BE2C (cell line): ENCODE data around the gene GTF2H4.

Source experiments
- DNase-seq: peaks from one replicate; pipeline ENCODE4 v3.0.0-alpha.2; 2020
- H3K27me3 ChIP-seq: fragments of 250-450 bp; sonication (Bioruptor Pico); 2 replicates; pipeline ENCODE4 v1.5.1; 2020; ENCODE audit warnings: mild to moderate bottlenecking
- H3K36me3 ChIP-seq: fragments of 250-450 bp; sonication (Bioruptor Pico); 2 replicates; pipeline ENCODE4 v1.5.1; 2020; ENCODE audit warnings: mild to moderate bottlenecking
- H3K4me1 ChIP-seq: fragments of 250-450 bp; sonication (Bioruptor Pico); 2 replicates; pipeline ENCODE4 v1.5.1; 2020
- H3K4me3 ChIP-seq: 2 replicates; pipeline ENCODE4 v1.5.1; 2011; ENCODE audit warnings: low read depth, low read length
- H3K9me3 ChIP-seq: fragments of 250-450 bp; sonication (Bioruptor Pico); 2 replicates; pipeline ENCODE4 v1.5.1; 2020
- TF ChIP-seq, protein P1 (sequence below): IDR thresholded peaks from 2 replicates; pipeline ENCODE4 v1.5.1; 2012; ENCODE audit warnings: mild to moderate bottlenecking, low read depth, low read length

GTF2H4 gene

DNA sequence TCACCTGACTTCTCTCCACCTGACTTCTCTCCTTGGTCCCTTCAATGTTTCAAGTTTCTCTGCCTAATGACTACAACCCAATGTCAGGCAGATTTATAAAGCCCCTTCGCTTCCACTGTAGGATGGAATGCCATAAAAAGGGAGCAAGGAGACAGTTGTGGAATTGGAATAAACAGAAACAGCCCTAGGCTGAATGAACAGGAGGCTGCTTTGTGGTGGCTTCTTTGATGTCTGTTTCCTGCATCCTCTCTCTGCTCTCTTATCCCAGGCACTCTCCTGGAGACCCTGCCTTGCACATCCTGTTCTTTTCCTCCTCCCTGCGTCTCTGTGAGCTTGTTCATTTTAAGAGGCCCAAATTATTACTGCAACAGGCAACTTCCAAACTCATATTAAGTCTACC is 49.7 kb downstream of the GTF2H4 start:
- TF ChIP-seq, protein P1, sequence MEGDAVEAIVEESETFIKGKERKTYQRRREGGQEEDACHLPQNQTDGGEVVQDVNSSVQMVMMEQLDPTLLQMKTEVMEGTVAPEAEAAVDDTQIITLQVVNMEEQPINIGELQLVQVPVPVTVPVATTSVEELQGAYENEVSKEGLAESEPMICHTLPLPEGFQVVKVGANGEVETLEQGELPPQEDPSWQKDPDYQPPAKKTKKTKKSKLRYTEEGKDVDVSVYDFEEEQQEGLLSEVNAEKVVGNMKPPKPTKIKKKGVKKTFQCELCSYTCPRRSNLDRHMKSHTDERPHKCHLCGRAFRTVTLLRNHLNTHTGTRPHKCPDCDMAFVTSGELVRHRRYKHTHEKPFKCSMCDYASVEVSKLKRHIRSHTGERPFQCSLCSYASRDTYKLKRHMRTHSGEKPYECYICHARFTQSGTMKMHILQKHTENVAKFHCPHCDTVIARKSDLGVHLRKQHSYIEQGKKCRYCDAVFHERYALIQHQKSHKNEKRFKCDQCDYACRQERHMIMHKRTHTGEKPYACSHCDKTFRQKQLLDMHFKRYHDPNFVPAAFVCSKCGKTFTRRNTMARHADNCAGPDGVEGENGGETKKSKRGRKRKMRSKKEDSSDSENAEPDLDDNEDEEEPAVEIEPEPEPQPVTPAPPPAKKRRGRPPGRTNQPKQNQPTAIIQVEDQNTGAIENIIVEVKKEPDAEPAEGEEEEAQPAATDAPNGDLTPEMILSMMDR, result no peak
- H3K4me1 ChIP-seq, result no peaks in the 10 kb centered on the region
- no peaks in the 10 kb centered on the region for H3K36me3 ChIP-seq
- no peaks in the 10 kb centered on the region for H3K9me3 ChIP-seq
- H3K27me3 ChIP-seq, result peaks cover 78% of the 10 kb centered on the region
- DNase-seq, result no peak
- H3K4me3 ChIP-seq, result no peak overlapping the region

DNA sequence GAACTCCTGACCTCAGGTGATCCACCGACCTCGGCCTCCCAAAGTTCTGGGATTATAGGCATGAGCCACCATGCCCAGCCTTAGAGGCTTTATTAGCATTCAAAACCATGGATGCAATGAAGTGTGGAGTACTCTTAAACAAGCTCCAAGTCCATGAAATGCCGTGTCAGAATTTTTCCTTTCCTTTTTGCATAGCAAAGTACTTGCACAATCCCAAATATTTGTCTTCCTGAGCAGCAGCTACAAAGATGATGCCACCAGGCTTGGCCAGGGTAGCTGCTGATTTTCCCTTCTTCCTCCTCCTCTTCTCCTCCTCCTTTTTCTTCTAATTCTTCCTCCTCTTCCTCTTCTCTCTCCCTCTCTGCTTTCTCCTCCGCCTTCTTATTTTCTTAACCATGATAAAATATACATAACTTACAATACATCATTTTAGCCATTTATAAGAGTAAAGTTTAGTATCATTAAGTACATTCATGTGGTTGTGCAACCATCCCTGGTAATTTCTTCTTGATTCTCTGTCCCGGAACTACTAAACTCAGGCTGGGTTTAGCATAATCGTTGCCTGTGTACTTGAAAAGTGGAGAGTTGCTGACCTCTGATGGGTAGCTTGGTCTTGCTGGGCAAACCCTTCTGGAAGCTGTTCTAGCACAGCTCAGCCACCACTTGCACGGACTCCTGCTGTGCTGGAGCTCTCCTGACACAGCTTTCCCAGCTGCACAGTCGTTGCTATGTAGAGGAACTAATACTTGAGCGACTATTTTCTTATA is 53.1 kb downstream of the GTF2H4 start:
- H3K4me1 ChIP-seq, result no peaks in the 10 kb centered on the region
- H3K36me3 ChIP-seq, result no peaks in the 10 kb centered on the region
- H3K27me3 ChIP-seq, result peaks cover 49% of the 10 kb centered on the region
- no peak for DNase-seq
- H3K4me3 ChIP-seq, result no peak overlapping the region
- no peaks in the 10 kb centered on the region for H3K9me3 ChIP-seq
- TF ChIP-seq, protein P1, result no peak

DNA sequence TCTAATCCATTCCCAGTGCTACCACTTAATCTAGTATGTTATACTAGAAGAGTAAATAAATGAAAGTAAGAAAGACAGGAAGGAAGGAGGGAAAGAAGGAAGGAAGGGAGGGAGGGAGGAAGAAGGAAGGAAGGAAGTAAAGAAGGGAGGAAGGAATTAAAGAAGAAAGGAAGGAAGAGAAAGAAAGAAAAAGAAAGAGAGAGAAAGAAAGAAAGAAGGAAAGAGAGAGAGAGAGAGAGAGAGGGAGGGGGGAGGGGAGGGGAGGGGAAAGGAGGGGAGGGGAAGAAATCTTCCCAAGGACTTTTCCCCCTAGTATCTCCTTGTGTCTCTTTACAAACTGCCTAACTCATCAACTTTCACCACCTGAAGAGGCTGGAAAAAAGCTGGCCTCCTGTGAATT is 54.7 kb downstream of the GTF2H4 start:
- H3K4me3 ChIP-seq, result no peak overlapping the region
- no peaks in the 10 kb centered on the region for H3K9me3 ChIP-seq
- H3K4me1 ChIP-seq, result no peaks in the 10 kb centered on the region
- DNase-seq, result no peak
- TF ChIP-seq, protein P1, result no peak
- peaks cover 35% of the 10 kb centered on the region for H3K27me3 ChIP-seq
- H3K36me3 ChIP-seq, result no peaks in the 10 kb centered on the region

DNA sequence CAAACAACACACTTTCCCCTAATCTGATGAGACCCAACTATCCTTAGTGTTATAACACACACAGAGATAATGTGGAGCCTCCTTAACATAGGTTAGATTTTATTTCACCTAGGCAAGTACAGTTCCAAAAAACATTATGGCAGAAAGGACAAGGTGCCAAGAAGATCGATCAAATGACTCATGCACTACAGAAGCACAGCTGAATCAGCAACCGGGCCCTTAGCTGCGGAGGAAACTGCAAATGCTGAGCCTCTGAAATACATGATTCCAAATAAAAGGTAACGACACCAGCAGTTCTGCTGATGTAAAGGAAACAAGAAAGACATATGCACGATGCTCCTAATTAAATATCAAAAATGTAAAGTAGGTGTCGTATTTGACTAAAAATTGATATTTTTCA is 55.6 kb downstream of the GTF2H4 start:
- Histone ChIP-seq H3K4me1 (no peaks in the 10 kb centered on the region), H3K36me3 (no peaks in the 10 kb centered on the region), H3K9me3 (no peaks in the 10 kb centered on the region), H3K27me3 (peaks cover 30% of the 10 kb centered on the region), H3K4me3 (no peak overlapping the region)
- DNase-seq, result no peak
- TF ChIP-seq, protein P1, result no peak
